Suprapubic skin (tissue), 4 donors: ENCODE results near the gene WDFY1. TPM values are rescaled to one million over a fixed set of nuclear protein-coding genes. Genes with fewer than 3 reads are reported as not detected.

Experiments used
- DNase-seq, 2 donors: peaks; one replicate each; pipeline ENCODE4 v3.0.0-alpha.2; 2019; ENCODE audit warnings: low spot score in 2 of 2
- H3K27ac ChIP-seq: fragments of 200-600 bp; sonication (generic); one replicate; pipeline ENCODE4 v1.5.1; 2019
- H3K27me3 ChIP-seq: fragments of 200-600 bp; sonication (generic); one replicate; pipeline ENCODE4 v1.5.1; 2019
- H3K36me3 ChIP-seq: fragments of 200-600 bp; sonication (generic); one replicate; pipeline ENCODE4 v1.5.1; 2019
- H3K4me1 ChIP-seq: fragments of 200-600 bp; sonication (generic); one replicate; pipeline ENCODE4 v1.5.1; 2019
- H3K4me3 ChIP-seq: fragments of 200-600 bp; sonication (generic); one replicate; pipeline ENCODE4 v1.5.1; 2019; ENCODE audit warnings: mild to moderate bottlenecking
- H3K9me3 ChIP-seq: fragments of 200-600 bp; sonication (generic); one replicate; pipeline ENCODE4 v1.5.1; 2019
- EP300 ChIP-seq: sonication (generic); formaldehyde crosslinking; IDR thresholded peaks from one replicate; pipeline ENCODE4 v1.6.1; 2017; ENCODE audit warnings: antibody characterized with exemption
- POLR2A ChIP-seq, 2 donors: fragments of 450-650 bp; IDR thresholded peaks; one replicate each; pipeline ENCODE4 v1.6.1; 2017; ENCODE audit warnings: antibody characterized with exemption in 2 of 2, mild to moderate bottlenecking in 2 of 2, moderate library complexity in 2 of 2
- POLR2AphosphoS5 ChIP-seq, 3 donors: sonication (generic); formaldehyde crosslinking; IDR thresholded peaks; one replicate each; pipeline ENCODE4 v1.6.1; 2017; ENCODE audit warnings: antibody characterized with exemption in 3 of 3
- WGBS: methylation state at CpG from one replicate; pipeline ENCODE4 v1.1.5; 2018; 5-methylcytosine and 5-hydroxymethylcytosine counted together
- total RNA-seq, 4 donors: library from RNA; depleted of rRNA; stranded (reverse); fragments of >200 nt; gene quantifications; one replicate each; pipeline ENCODE4 v1.1.0, GENCODE V29; 2016
- TF ChIP-seq, protein P1 (sequence below), 2 donors: fragments of 200-600 bp in 1 of 2; fragments of 450-650 bp in 1 of 2; sonication (generic) in 1 of 2; IDR thresholded peaks; one replicate each; pipeline ENCODE4 v1.5.1; 2016 to 2019; ENCODE audit warnings: antibody characterized with exemption in 2 of 2, mild to moderate bottlenecking in 1 of 2, moderate library complexity in 1 of 2

The WDFY1 gene
- total RNA-seq, 4 donors from 2014 or later: 20.2 to 39.8 (median 32.6) TPM

DNA sequence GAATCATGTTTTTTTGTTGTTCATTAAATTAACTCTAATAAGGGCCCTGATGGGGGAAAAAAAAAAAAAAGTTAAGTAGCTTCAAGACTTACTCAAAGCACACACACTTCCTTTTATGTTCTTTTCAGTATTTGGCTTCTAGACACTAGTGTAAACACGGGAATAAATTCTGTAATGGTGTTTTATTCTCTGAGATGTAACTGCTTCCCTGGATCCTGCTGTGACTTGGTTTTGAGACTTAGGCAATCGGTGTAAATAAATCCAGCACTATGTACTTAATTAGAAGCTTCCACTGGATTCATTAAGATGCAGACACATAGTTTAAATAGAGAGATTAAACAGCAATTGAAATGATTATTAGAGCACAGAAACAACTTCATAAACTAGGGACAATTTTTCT is 81.6 kb downstream of the WDFY1 start:
- 81% methylated on average over 2 of the region's 2 CpGs for WGBS
- Histone ChIP-seq H3K4me3 (no peak overlapping the region), H3K27me3 (no peaks in the 10 kb centered on the region), H3K27ac (no peak overlapping the region), H3K9me3 (no peaks in the 10 kb centered on the region), H3K36me3 (no peaks in the 10 kb centered on the region), H3K4me1 (no peaks in the 10 kb centered on the region)
- TF ChIP-seq, protein P1, sequence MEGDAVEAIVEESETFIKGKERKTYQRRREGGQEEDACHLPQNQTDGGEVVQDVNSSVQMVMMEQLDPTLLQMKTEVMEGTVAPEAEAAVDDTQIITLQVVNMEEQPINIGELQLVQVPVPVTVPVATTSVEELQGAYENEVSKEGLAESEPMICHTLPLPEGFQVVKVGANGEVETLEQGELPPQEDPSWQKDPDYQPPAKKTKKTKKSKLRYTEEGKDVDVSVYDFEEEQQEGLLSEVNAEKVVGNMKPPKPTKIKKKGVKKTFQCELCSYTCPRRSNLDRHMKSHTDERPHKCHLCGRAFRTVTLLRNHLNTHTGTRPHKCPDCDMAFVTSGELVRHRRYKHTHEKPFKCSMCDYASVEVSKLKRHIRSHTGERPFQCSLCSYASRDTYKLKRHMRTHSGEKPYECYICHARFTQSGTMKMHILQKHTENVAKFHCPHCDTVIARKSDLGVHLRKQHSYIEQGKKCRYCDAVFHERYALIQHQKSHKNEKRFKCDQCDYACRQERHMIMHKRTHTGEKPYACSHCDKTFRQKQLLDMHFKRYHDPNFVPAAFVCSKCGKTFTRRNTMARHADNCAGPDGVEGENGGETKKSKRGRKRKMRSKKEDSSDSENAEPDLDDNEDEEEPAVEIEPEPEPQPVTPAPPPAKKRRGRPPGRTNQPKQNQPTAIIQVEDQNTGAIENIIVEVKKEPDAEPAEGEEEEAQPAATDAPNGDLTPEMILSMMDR (IDR thresholded peaks at IDR 0.05): no peak
- TF ChIP-seq POLR2A (IDR thresholded peaks at IDR 0.05) (no peak), EP300 (no peak), POLR2AphosphoS5 (IDR thresholded peaks at IDR 0.05) (no peak)
- DNase-seq: no peak

- H3K4me3 ChIP-seq: no peak overlapping the region
- H3K27ac ChIP-seq: no peak overlapping the region
- H3K4me1 ChIP-seq: no peaks in the 10 kb centered on the region
- no peaks in the 10 kb centered on the region for H3K36me3 ChIP-seq
- H3K9me3 ChIP-seq: no peaks in the 10 kb centered on the region
- no peaks in the 10 kb centered on the region for H3K27me3 ChIP-seq
- 82% methylated on average over 5 of the region's 5 CpGs for WGBS
- no peak for TF ChIP-seq EP300
- TF ChIP-seq, protein P1 (IDR thresholded peaks at IDR 0.05): no peak
- TF ChIP-seq POLR2A (IDR thresholded peaks at IDR 0.05): no peak
- TF ChIP-seq POLR2AphosphoS5 (IDR thresholded peaks at IDR 0.05): no peak
- no peak for DNase-seq
These were observed 84.1 kb downstream of the WDFY1 start for GRCh38 chr2:223860809-223861738.

GRCh38 chr2:223859070-223859469 is 86.1 kb downstream of the WDFY1 start:
- Histone ChIP-seq H3K27ac (no peak overlapping the region), H3K36me3 (peaks cover 4% of the 10 kb centered on the region), H3K4me3 (no peak overlapping the region), H3K27me3 (no peaks in the 10 kb centered on the region), H3K9me3 (no peaks in the 10 kb centered on the region), H3K4me1 (no peaks in the 10 kb centered on the region)
- 98% methylated on average over 3 of the region's 3 CpGs for WGBS
- TF ChIP-seq POLR2AphosphoS5 (IDR thresholded peaks at IDR 0.05) (no peak), POLR2A (IDR thresholded peaks at IDR 0.05) (no peak), EP300 (no peak)
- TF ChIP-seq, protein P1 (IDR thresholded peaks at IDR 0.05): no peak
- DNase-seq: no peak

GRCh38 chr2:223856584-223856983 is 88.6 kb downstream of the WDFY1 start:
- Histone ChIP-seq H3K36me3 (peaks cover 4% of the 10 kb centered on the region), H3K4me3 (no peak overlapping the region), H3K4me1 (no peaks in the 10 kb centered on the region), H3K9me3 (no peaks in the 10 kb centered on the region), H3K27me3 (no peaks in the 10 kb centered on the region), H3K27ac (no peak overlapping the region)
- TF ChIP-seq EP300: no peak
- TF ChIP-seq, protein P1 (IDR thresholded peaks at IDR 0.05): no peak
- no peak for TF ChIP-seq POLR2AphosphoS5 (IDR thresholded peaks at IDR 0.05)
- no peak for TF ChIP-seq POLR2A (IDR thresholded peaks at IDR 0.05)
- no peak for DNase-seq
- WGBS: 71% methylated on average over 5 of the region's 5 CpGs

DNA sequence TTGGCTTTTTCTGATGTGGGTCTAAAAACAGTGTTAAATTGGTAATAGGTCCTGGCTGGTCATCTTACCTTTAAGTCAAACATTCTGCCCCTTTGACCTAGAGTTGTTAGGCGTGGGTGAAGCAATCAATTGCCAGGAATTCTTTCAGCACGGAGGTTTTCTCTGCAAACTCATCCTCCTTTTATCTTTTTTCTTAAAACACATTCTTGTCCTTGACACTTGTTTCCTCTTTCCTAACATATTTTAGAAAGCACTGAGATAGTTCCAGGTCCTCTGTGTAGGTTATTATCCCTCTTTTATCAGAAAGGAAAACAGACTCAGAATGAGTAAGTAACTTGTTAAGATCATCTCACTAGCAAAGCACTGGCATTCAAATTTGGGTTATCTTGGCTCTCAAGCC is 89.1 kb downstream of the WDFY1 start:
- DNase-seq: no peak
- Histone ChIP-seq H3K9me3 (no peaks in the 10 kb centered on the region), H3K4me1 (no peaks in the 10 kb centered on the region)

More for the DNA sequence above, 89.1 kb downstream of the WDFY1 start:
- no peak overlapping the region for H3K4me3 ChIP-seq
- 67% methylated on average over 2 of the region's 2 CpGs for WGBS
- H3K27me3 ChIP-seq: no peaks in the 10 kb centered on the region
- TF ChIP-seq EP300 (no peak), POLR2AphosphoS5 (IDR thresholded peaks at IDR 0.05) (no peak), POLR2A (IDR thresholded peaks at IDR 0.05) (no peak)
- TF ChIP-seq, protein P1 (IDR thresholded peaks at IDR 0.05): no peak
- no peak overlapping the region for H3K27ac ChIP-seq
- peaks cover 4% of the 10 kb centered on the region for H3K36me3 ChIP-seq
